IMR-90 (cell line): ENCODE data around the gene SCLY. TPM values are rescaled to one million over a fixed set of nuclear protein-coding genes. Genes with fewer than 3 reads are reported as not detected.

Source experiments
- ATAC-seq: fragments of 200-7000 bp; cut with Tn5 transposase; 2 replicates; pipeline ENCODE4 v1.9.1; 2020; ENCODE audit warnings: low read depth, mild to moderate bottlenecking, moderate library complexity
- BruUV-seq: library from RNA; stranded (reverse); fragments of 400-500 nt; replicated peaks from 2 replicates; lab custom pipeline; 2021; lab: Mats Ljungman, UMichigan
- CTCF ChIA-PET: fragments of 300-600 bp; formaldehyde crosslinking; extraction: SDS; loops from one replicate; lab custom pipeline; 2021; ENCODE audit warnings: antibody characterized with exemption; lab: Yijun Ruan, JAX
- POLR2A ChIA-PET: fragments of 300-600 bp; sonication (Branson Sonifier 250); formaldehyde crosslinking; loops from one replicate; lab custom pipeline; 2022; ENCODE audit warnings: antibody characterized with exemption; ENCODE audit not compliant: unreplicated experiment; lab: Charles Lee
- DNase-seq: peaks from one replicate; pipeline ENCODE4 v3.0.0; 2013
- H2AFZ ChIP-seq: replicated peaks from 2 replicates; pipeline ENCODE3; 2013; ENCODE audit warnings: low read length, mild to moderate bottlenecking; ENCODE audit not compliant: poor library complexity
- H2AK5ac ChIP-seq: 2 replicates; pipeline ENCODE4 v1.6.1; 2013; ENCODE audit warnings: low read depth, low read length, inconsistent platforms
- H2AK9ac ChIP-seq: replicated peaks from 2 replicates; pipeline ENCODE3; 2013; ENCODE audit warnings: mild to moderate bottlenecking, low read depth, low read length, moderate library complexity; ENCODE audit not compliant: poor library complexity
- H2BK120ac ChIP-seq: 2 replicates; pipeline ENCODE4 v1.6.1; 2013; ENCODE audit warnings: low read depth, low read length, inconsistent platforms
- H2BK15ac ChIP-seq: 3 replicates; pipeline ENCODE4 v1.6.1; 2013; ENCODE audit warnings: low read depth, low read length, inconsistent platforms
- H2BK20ac ChIP-seq: 2 replicates; pipeline ENCODE4 v1.6.1; 2013; ENCODE audit warnings: low read depth, mild to moderate bottlenecking, inconsistent platforms, low read length, moderate library complexity
- H2BK5ac ChIP-seq: 2 replicates; pipeline ENCODE4 v1.6.1; 2013; ENCODE audit warnings: mild to moderate bottlenecking, low read depth, low read length, inconsistent platforms; ENCODE audit not compliant: poor library complexity, severe bottlenecking
- H3K14ac ChIP-seq: replicated peaks from 2 replicates; pipeline ENCODE4 v1.6.1; 2013; ENCODE audit warnings: low read depth, low read length, inconsistent platforms
- H3K18ac ChIP-seq: 2 replicates; pipeline ENCODE4 v1.6.1; 2013; ENCODE audit warnings: low read depth, low read length, control low read depth
- H3K23ac ChIP-seq: 2 replicates; pipeline ENCODE4 v1.6.1; 2013; ENCODE audit warnings: low read depth, low read length, inconsistent platforms
- H3K27ac ChIP-seq: 2 replicates; pipeline ENCODE4 v1.5.1; 2013; ENCODE audit warnings: mild to moderate bottlenecking, control low read depth, low read length; ENCODE audit not compliant: insufficient read depth
- H3K27me3 ChIP-seq: 2 replicates; pipeline ENCODE4 v1.6.1; 2013; ENCODE audit warnings: low read length; ENCODE audit not compliant: control insufficient read depth, insufficient read depth
- H3K36me3 ChIP-seq: 2 replicates; pipeline ENCODE4 v1.6.1; 2013; ENCODE audit warnings: low read length, mixed read lengths; ENCODE audit not compliant: control insufficient read depth, insufficient read depth
- H3K4ac ChIP-seq: 2 replicates; pipeline ENCODE4 v1.6.1; 2013; ENCODE audit warnings: low read depth, low read length, inconsistent platforms
- H3K4me1 ChIP-seq: 2 replicates; pipeline ENCODE4 v1.6.1; 2013; ENCODE audit warnings: low read length, mixed read lengths; ENCODE audit not compliant: control insufficient read depth, insufficient read depth
- H3K4me2 ChIP-seq: 2 replicates; pipeline ENCODE4 v1.6.1; 2013; ENCODE audit warnings: low read depth, mild to moderate bottlenecking, control low read depth, low read length, moderate library complexity
- H3K4me3 ChIP-seq: 2 replicates; pipeline ENCODE4 v1.5.1; 2013; ENCODE audit warnings: low read depth, mild to moderate bottlenecking, control low read depth, low read length, moderate library complexity; ENCODE audit not compliant: insufficient read depth
- H3K56ac ChIP-seq: 2 replicates; pipeline ENCODE4 v1.6.1; 2013; ENCODE audit warnings: low read length, inconsistent platforms; ENCODE audit not compliant: insufficient read depth; ENCODE audit errors: extremely low read depth
- H3K79me1 ChIP-seq, 2 experiments: 2 replicates each; pipeline ENCODE4 v1.6.1; 2013; ENCODE audit warnings: low read length in 2 of 2, inconsistent platforms in 1 of 2, low read depth in 1 of 2
- H3K9ac ChIP-seq: 2 replicates; pipeline ENCODE4 v1.6.1; 2013; ENCODE audit warnings: low read depth, low read length, control low read depth
- H3K9me1 ChIP-seq: 2 replicates; pipeline ENCODE4 v1.6.1; 2013; ENCODE audit warnings: low read length, inconsistent platforms; ENCODE audit not compliant: insufficient read depth
- H3K9me3 ChIP-seq: 2 replicates; pipeline ENCODE4 v1.6.1; 2013; ENCODE audit warnings: low read length; ENCODE audit not compliant: control insufficient read depth, insufficient read depth
- H4K20me1 ChIP-seq: 2 replicates; pipeline ENCODE4 v1.6.1; 2013; ENCODE audit warnings: low read length, inconsistent platforms; ENCODE audit not compliant: insufficient read depth
- H4K5ac ChIP-seq: 2 replicates; pipeline ENCODE4 v1.6.1; 2013; ENCODE audit warnings: mild to moderate bottlenecking, low read depth, low read length, control low read depth
- H4K8ac ChIP-seq, 2 experiments: 2 replicates each; pipeline ENCODE4 v1.6.1; 2013; ENCODE audit warnings: low read depth in 2 of 2, low read length in 2 of 2, control low read depth in 1 of 2, inconsistent platforms in 1 of 2
- H4K91ac ChIP-seq: 2 replicates; pipeline ENCODE4 v1.6.1; 2013; ENCODE audit warnings: low read depth, low read length, inconsistent platforms; ENCODE audit not compliant: insufficient read depth
- BHLHE40 ChIP-seq: fragments of 150-350 bp; IDR thresholded peaks from 2 replicates; pipeline ENCODE4 v1.6.1; 2016; ENCODE audit warnings: mild to moderate bottlenecking, low read depth, low read length
- CEBPB ChIP-seq: IDR thresholded peaks from 2 replicates; pipeline ENCODE4 v1.6.1; 2012; ENCODE audit warnings: low read depth, low read length, improper control_type of control experiment
- CHD1 ChIP-seq: IDR thresholded peaks from 2 replicates; pipeline ENCODE4 v1.6.1; 2012; ENCODE audit warnings: low read depth, low read length, improper control_type of control experiment
- FOS ChIP-seq: fragments of 150-350 bp; IDR thresholded peaks from 2 replicates; pipeline ENCODE4 v1.6.1; 2016; ENCODE audit warnings: low read depth, low read length
- MAZ ChIP-seq: IDR thresholded peaks from 2 replicates; pipeline ENCODE4 v1.6.1; 2012; ENCODE audit warnings: low read depth, mild to moderate bottlenecking, low read length, improper control_type of control experiment, moderate library complexity, borderline replicate concordance
- MXI1 ChIP-seq: IDR thresholded peaks from 2 replicates; pipeline ENCODE4 v1.6.1; 2012; ENCODE audit warnings: low read depth, mild to moderate bottlenecking, low read length, moderate library complexity, borderline replicate concordance
- NFE2L2 ChIP-seq: fragments of 150-350 bp; IDR thresholded peaks from 2 replicates; pipeline ENCODE4 v1.6.1; 2016; ENCODE audit warnings: low read depth, mild to moderate bottlenecking, low read length
- RAD21 ChIP-seq: IDR thresholded peaks from 2 replicates; pipeline ENCODE4 v1.6.1; 2012; ENCODE audit warnings: low read length, improper control_type of control experiment
- RCOR1 ChIP-seq: IDR thresholded peaks from 2 replicates; pipeline ENCODE4 v1.6.1; 2012; ENCODE audit warnings: mild to moderate bottlenecking, low read length, improper control_type of control experiment; ENCODE audit not compliant: insufficient replicate concordance
- SMC3 ChIP-seq: fragments of 150-350 bp; IDR thresholded peaks from 2 replicates; pipeline ENCODE4 v1.6.1; 2016; ENCODE audit warnings: low read depth, mild to moderate bottlenecking, antibody characterized with exemption, low read length, moderate library complexity
- USF2 ChIP-seq: fragments of 150-350 bp; IDR thresholded peaks from 2 replicates; pipeline ENCODE4 v1.6.1; 2017; ENCODE audit warnings: mild to moderate bottlenecking, antibody characterized with exemption, low read length, low read depth
- WGBS, 2 experiments: methylation state at CpG; one replicate each; pipeline versions ENCODE4 v1.1.5 to v1.1.7; 2013; ENCODE audit warnings: missing lambda C conversion rate in 2 of 2; ENCODE audit not compliant: insufficient read length in 1 of 2; ENCODE audit errors: extremely low coverage in 2 of 2; 5-methylcytosine and 5-hydroxymethylcytosine counted together
- dilution Hi-C: fragments of 300-500 bp; cut with HindIII; formaldehyde crosslinking; loops from one replicate; pipeline ENCODE4 v1.14.3; 2018; ENCODE audit warnings: low sequenced_read_pairs; ENCODE audit not compliant: unreplicated experiment
- in situ Hi-C: fragments of 300-500 bp; cut with MboI; formaldehyde crosslinking; loops from 3 replicates; pipeline ENCODE4 v1.14.3; 2019; ENCODE audit warnings: low sequenced_read_pairs, inconsistent platforms, mixed read lengths
- intact Hi-C: fragments of 100-400 bp; cut with micrococcal nuclease; formaldehyde crosslinking; loops from 2 replicates; pipeline ENCODE4 v1.10.0; 2022
- polyA plus RNA-seq, 3 experiments: library from polyadenylated mRNA; depleted of rRNA; stranded (reverse); fragments of >200 nt; gene quantifications; 2 replicates each; pipeline ENCODE4 v1.2.3, GENCODE V29; 2012; ENCODE audit warnings: low replicate concordance in 1 of 3
- total RNA-seq: library from RNA; depleted of rRNA; stranded (reverse); fragments of >200 nt; gene quantifications from 2 replicates; pipeline ENCODE4 v1.2.3, GENCODE V29; 2012

The SCLY gene
- total and polyA plus RNA-seq, 2 of the 4 experiments (the other 2 are of a cell fraction), result 8.6 to 10.5 TPM

GRCh38 chr2:238080518-238080917 lies 19.7 kb downstream of the SCLY start:
- no peak overlapping the region for H3K4me3 ChIP-seq
- POLR2A ChIA-PET, result no interaction called here
- in situ Hi-C loops (no loop called here), dilution Hi-C loops (no loop called here), intact Hi-C loops (no loop called here)
- H4K5ac ChIP-seq, result no peak overlapping the region
- no peak overlapping the region for H2BK120ac ChIP-seq
- H3K27ac ChIP-seq, result no peak overlapping the region
- H2AFZ ChIP-seq, result no peak overlapping the region
- H4K20me1 ChIP-seq, result no peaks in the 10 kb centered on the region; the same call in 1 of the 2 replicates
- ATAC-seq (no peak), DNase-seq (no peak)
- H3K9ac ChIP-seq, result no peak overlapping the region
- no peak overlapping the region for H3K14ac ChIP-seq
- H3K36me3 ChIP-seq, result peaks cover 32% of the 10 kb centered on the region
- peaks cover 3% of the 10 kb centered on the region for H3K9me1 ChIP-seq
- no peaks in the 10 kb centered on the region for H3K27me3 ChIP-seq
- no peak for TF ChIP-seq MAZ
- TF ChIP-seq RAD21, result no peak
- no peak for TF ChIP-seq NFE2L2
- no peak for TF ChIP-seq RCOR1
- no peak for TF ChIP-seq CEBPB
- no peak for TF ChIP-seq FOS
- no peak for TF ChIP-seq CHD1
- no peak for TF ChIP-seq BHLHE40
- TF ChIP-seq SMC3, result no peak
- no peak for TF ChIP-seq USF2
- TF ChIP-seq MXI1, result no peak
- H3K4me2 ChIP-seq, result no peak overlapping the region
- H3K56ac ChIP-seq, result no peak overlapping the region
- BruUV-seq, result no TSS peak
- no peak overlapping the region for H3K4ac ChIP-seq
- H2BK5ac ChIP-seq, result no peak overlapping the region
- WGBS, 2 experiments, result 95% methylated on average over 13 of the region's 15 CpGs; no CpG with 5 or more reads in 1 of the 2 experiments
- no peak overlapping the region for H2AK5ac ChIP-seq
- H2BK20ac ChIP-seq, result no peak overlapping the region
- H2BK15ac ChIP-seq, result no peak overlapping the region
- H3K23ac ChIP-seq, result no peak overlapping the region
- no peaks in the 10 kb centered on the region for H3K4me1 ChIP-seq
- CTCF ChIA-PET, result no interaction called here
- peaks cover 3% of the 10 kb centered on the region; the same call in 1 of the 2 replicates for H3K9me3 ChIP-seq
- H3K18ac ChIP-seq, result no peak overlapping the region
- no peak overlapping the region for H2AK9ac ChIP-seq
- no peaks in the 10 kb centered on the region for H3K79me1 ChIP-seq
- H4K8ac ChIP-seq, result no peak overlapping the region
- H4K91ac ChIP-seq, result no peak overlapping the region
